Heart right ventricle (tissue), 16 donors: ENCODE results near the gene PTPRN2. TPM values are rescaled to one million over a fixed set of nuclear protein-coding genes. Genes with fewer than 3 reads are reported as not detected.

ENCODE experiments used
- ATAC-seq, 8 donors: fragments of 200-7000 bp; cut with Tn5 transposase; one replicate each; pipeline ENCODE4 v1.9.1; 2020; ENCODE audit warnings: mild to moderate bottlenecking in 8 of 8, moderate library complexity in 8 of 8, moderate number of reproducible peaks in 1 of 8
- DNase-seq, 2 donors: peaks; one replicate each; pipeline ENCODE4 v3.0.0-alpha.2; 2020
- H3K27ac ChIP-seq, 10 donors: fragments of 200-600 bp; sonication (generic) in 2 of 10; one replicate each; pipeline versions ENCODE4 v1.5.0 to v1.8.0; 2020 to 2022; ENCODE audit warnings: mild to moderate bottlenecking in 3 of 10
- H3K27me3 ChIP-seq, 7 donors: fragments of 200-600 bp; one replicate each; pipeline ENCODE4 v1.8.0; 2021 to 2022; ENCODE audit warnings: mild to moderate bottlenecking in 2 of 7
- H3K36me3 ChIP-seq, 9 donors: fragments of 200-600 bp; sonication (generic) in 1 of 9; one replicate each; pipeline versions ENCODE4 v1.5.0 to v1.8.0; 2020 to 2022; ENCODE audit warnings: mild to moderate bottlenecking in 2 of 9
- H3K4me1 ChIP-seq, 9 donors: fragments of 200-600 bp; sonication (generic) in 1 of 9; one replicate each; pipeline versions ENCODE4 v1.5.0 to v1.8.0; 2020 to 2022; ENCODE audit warnings: mild to moderate bottlenecking in 4 of 9
- H3K4me3 ChIP-seq, 10 donors: fragments of 200-600 bp; sonication (generic) in 2 of 10; one replicate each; pipeline versions ENCODE4 v1.5.0 to v1.8.0; 2020 to 2022; ENCODE audit warnings: mild to moderate bottlenecking in 7 of 10, moderate library complexity in 2 of 10
- H3K9me3 ChIP-seq, 11 donors: fragments of 200-600 bp in 10 of 11; sonication (generic) in 2 of 11; one replicate each; pipeline versions ENCODE4 v1.5.0 to v1.8.0; 2013 to 2022; ENCODE audit warnings: mild to moderate bottlenecking in 2 of 11, control low read depth in 1 of 11, moderate library complexity in 1 of 11
- CTCF ChIP-seq, 9 donors: fragments of 200-600 bp; sonication (generic) in 2 of 9; IDR thresholded peaks; one replicate each; pipeline versions ENCODE4 v1.5.0 to v1.8.0; 2021 to 2022; ENCODE audit warnings: antibody characterized with exemption in 9 of 9, mild to moderate bottlenecking in 5 of 9, moderate library complexity in 1 of 9
- WGBS, 2 donors: extraction: QIAGEN DNeasy Blood & Tissue Kit; methylation state at CpG; one replicate each; pipeline ENCODE4 v1.1.7; 2013; ENCODE audit warnings: inconsistent platforms in 1 of 2; 5-methylcytosine and 5-hydroxymethylcytosine counted together
- intact Hi-C, 10 donors: fragments of 100-400 bp; cut with DNase I; formaldehyde crosslinking; loops; one replicate each; pipeline versions ENCODE4 v1.11.1 to v1.14.2; 2022
- polyA plus RNA-seq, 2 donors: library from polyadenylated mRNA; stranded (reverse); fragments of 200-250 nt; gene quantifications; one replicate each; pipeline ENCODE4 v1.2.3, GENCODE V29; 2013
- total RNA-seq, 10 donors: library from RNA; stranded (reverse); fragmentation: NEBNext Ultra II Directional in 3 of 10; extraction: Animal tissue kit (Norgen Biotek cat#: 25700) in 3 of 10; gene quantifications; one replicate each; pipeline versions ENCODE4 v1.2.1 to v1.2.4, GENCODE V29; 2021 to 2023
- donor health status: Arrhythmogenic right ventricular cardiomyopathy.
- donor health status: ischemic (EF 13 %, LVEDD 7.1; RV severe dilation, severe dysfunction).
- donor health status: healthy with polysubstance abuse.
- donor health status: DM: no; HTN: yes; CAD: no.
- donor health status: DM: no; HTN: no; CAD: no.
- donor health status: ischemic (EF 25% LVEDD 6.9; RV normal size, moderate dysfunction).
- donor health status: ischemic (EF 25% LVEDD 5.7; RV mildly dilated, moderate dysfunction).
- donor health status: healthy.
- donor health status: DM: yes; HTN: yes; CAD: no.
- donor health status: Ischemic cardiomyopathy.
- donor health status: ischemic (EF 35%, LVEDD 5.7; RV mildly dilated, moderate dysfunction).
- donor health status: nonischemic (EF 11% LVEDD 7.7; RV severe dilation, severe dysfunction).
- donor health status: DM: yes; HTN: yes; CAD: no.
- donor health status: PGD.
- donor health status: ischemic (EF 29% LVEDD 5.4; RV normal size, mild dysfunction).
- donor health status: nonischemic (EF 23%, LVEDD 6.1; RV moderate dilation, normal function).

The PTPRN2 gene
- total and polyA plus RNA-seq, 12 donors, result 0.82 to 1.8 (median 1.3) TPM

- H3K4me1 ChIP-seq, result no peaks in the 10 kb centered on the region
- DNase-seq (no peak), ATAC-seq (no peak)
- no peak overlapping the region for H3K4me3 ChIP-seq
- H3K27me3 ChIP-seq, result peaks cover 0 to 50% (median 31%) of the 10 kb centered on the region in 7 donors
- 69 to 70% methylated on average over 23 of the region's 23 CpGs for WGBS, 2 donors
- intact Hi-C loops, result loop anchor here in 1 of 10 donors (10.0 kb wide), 1 partner anchor 969 kb away; no protein-coding TSS in a partner anchor
- no peak for TF ChIP-seq CTCF (IDR thresholded peaks at IDR 0.05)
- H3K36me3 ChIP-seq, result no peaks in the 10 kb centered on the region
- peaks cover 0 to 5% (median 0%) of the 10 kb centered on the region in 11 donors for H3K9me3 ChIP-seq
- no peak overlapping the region for H3K27ac ChIP-seq
Measured at GRCh38 chr7:158404031-158404761, 183.4 kb downstream of the PTPRN2 start.

GRCh38 chr7:158403013-158403821 lies 184.4 kb downstream of the PTPRN2 start:
- ATAC-seq (no peak), DNase-seq (no peak)
- Histone ChIP-seq H3K4me1 (no peaks in the 10 kb centered on the region), H3K27ac (no peak overlapping the region), H3K4me3 (no peak overlapping the region), H3K27me3 (peaks cover 0 to 50% (median 31%) of the 10 kb centered on the region in 7 donors), H3K36me3 (no peaks in the 10 kb centered on the region), H3K9me3 (peaks cover 0 to 13% (median 4%) of the 10 kb centered on the region in 11 donors)
- intact Hi-C loops, result loop anchor here in 1 of 10 donors (10.0 kb wide), 1 partner anchor 968 kb away; no protein-coding TSS in a partner anchor
- 63 to 70% methylated on average over 21 of the region's 21 CpGs for WGBS, 2 donors
- no peak for TF ChIP-seq CTCF (IDR thresholded peaks at IDR 0.05)

- no peak overlapping the region for H3K27ac ChIP-seq
- intact Hi-C loops, result loop anchor here in 1 of 10 donors (10.0 kb wide), 1 partner anchor 968 kb away; no protein-coding TSS in a partner anchor
- no peak for ATAC-seq
- H3K4me3 ChIP-seq, result no peak overlapping the region
- no peak for TF ChIP-seq CTCF (IDR thresholded peaks at IDR 0.05)
- peaks cover 0 to 14% (median 4%) of the 10 kb centered on the region in 11 donors for H3K9me3 ChIP-seq
- peaks cover 0 to 50% (median 31%) of the 10 kb centered on the region in 7 donors for H3K27me3 ChIP-seq
- WGBS, 2 donors, result 64 to 67% methylated on average over 11 of the region's 11 CpGs
- H3K4me1 ChIP-seq, result no peaks in the 10 kb centered on the region
- DNase-seq, result no peak
- H3K36me3 ChIP-seq, result no peaks in the 10 kb centered on the region
Measured at GRCh38 chr7:158402471-158402870, 185.2 kb downstream of the PTPRN2 start.

- intact Hi-C loops, result loop anchor here in 1 of 10 donors (10.0 kb wide), 1 partner anchor 967 kb away; no protein-coding TSS in a partner anchor
- no peak for TF ChIP-seq CTCF (IDR thresholded peaks at IDR 0.05)
- Histone ChIP-seq H3K9me3 (peaks cover 0 to 14% (median 4%) of the 10 kb centered on the region in 11 donors), H3K4me3 (no peak overlapping the region), H3K27ac (no peak overlapping the region), H3K4me1 (no peaks in the 10 kb centered on the region), H3K27me3 (peaks cover 0 to 54% (median 30%) of the 10 kb centered on the region in 7 donors), H3K36me3 (no peaks in the 10 kb centered on the region)
- DNase-seq, result no peak
- peak in 1 of 8 donors; percentile 35 for ATAC-seq
- WGBS, 2 donors, result 71 to 73% methylated on average over 10 of the region's 10 CpGs
Measured at GRCh38 chr7:158401826-158402225, 185.8 kb downstream of the PTPRN2 start.
